ENCODE results near the gene GPR12.

GRCh38 chr13:26771796-26772195, 11.2 kb upstream of the GPR12 start:
- TF ChIP-seq CTCF (conservative IDR thresholded peaks at IDR 0.05; ENCODE audit: low read depth, low read length) (no peak), MXI1 (IDR thresholded peaks at IDR 0.05; ENCODE audit: borderline replicate concordance, low read depth, low read length) (no peak)

All from IMR-90 (cell line).